ENCODE results near the gene CDK11B.
"Not testable (repeated sequence)": the region's sequence is repeated elsewhere in the genome, so short reads cannot be mapped to it uniquely, and the experiment has no call there.

The CDK11B gene

DNA sequence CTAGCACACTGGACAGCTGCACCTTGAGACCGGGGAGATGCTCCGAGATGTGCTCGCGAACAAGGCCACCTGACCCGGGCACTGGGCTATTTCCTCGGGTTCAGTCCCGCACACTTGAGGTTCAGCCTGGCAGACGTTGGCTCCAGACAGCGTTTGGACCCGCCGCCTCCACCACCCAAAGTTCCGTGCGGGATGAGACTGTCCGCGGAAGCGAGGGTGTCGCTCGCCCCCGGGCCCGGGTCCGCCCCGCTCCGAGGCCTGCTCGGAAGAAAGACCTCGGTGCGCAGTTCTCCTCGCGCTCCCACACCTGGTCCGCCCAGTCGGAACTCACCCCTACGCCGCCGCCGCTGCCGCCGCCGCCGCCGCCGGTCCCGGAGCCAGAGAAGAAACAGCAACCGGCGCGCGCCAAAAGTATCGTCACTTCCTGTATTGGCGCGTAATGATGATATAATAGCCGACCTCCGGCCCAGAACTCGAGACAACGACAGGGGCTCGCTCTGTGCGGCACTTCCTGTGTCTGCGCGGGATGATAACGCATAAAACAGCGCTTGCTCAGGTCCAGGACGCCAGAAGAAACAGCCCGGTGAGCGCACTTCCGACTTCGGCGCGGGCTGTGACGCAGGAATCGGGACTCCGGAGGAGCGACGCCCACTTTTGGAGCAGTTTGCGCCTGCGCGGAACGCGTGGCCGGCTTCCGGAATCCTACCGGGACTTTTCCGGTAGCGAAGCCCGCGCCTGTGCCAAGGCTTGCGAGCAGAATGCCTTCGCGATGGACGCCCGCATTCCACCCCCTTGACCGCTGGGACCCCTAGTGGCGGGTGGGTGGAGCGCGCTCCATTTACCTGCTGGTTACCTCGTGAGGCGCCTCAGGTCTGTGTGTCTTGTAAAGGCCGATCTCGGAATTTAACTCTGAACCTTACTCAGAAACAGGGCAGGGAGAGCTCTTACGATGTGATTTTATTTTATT, at the start of gene CDK11B:
Gene CDK11B, minus strand, starts transcription at position 422 of the 967 bp plus-strand sequence. CDS start 1,519 bp downstream, outside the sequence.
- peak; percentile 95 for DNase-seq

- DNase-seq, result not testable (repeated sequence)
Measured at GRCh38 chr1:1707897-1708296, 49.1 kb upstream of the CDK11B start.

GRCh38 chr1:1707241-1707640, 48.4 kb upstream of the CDK11B start:
- DNase-seq, result not testable (repeated sequence)

DNA sequence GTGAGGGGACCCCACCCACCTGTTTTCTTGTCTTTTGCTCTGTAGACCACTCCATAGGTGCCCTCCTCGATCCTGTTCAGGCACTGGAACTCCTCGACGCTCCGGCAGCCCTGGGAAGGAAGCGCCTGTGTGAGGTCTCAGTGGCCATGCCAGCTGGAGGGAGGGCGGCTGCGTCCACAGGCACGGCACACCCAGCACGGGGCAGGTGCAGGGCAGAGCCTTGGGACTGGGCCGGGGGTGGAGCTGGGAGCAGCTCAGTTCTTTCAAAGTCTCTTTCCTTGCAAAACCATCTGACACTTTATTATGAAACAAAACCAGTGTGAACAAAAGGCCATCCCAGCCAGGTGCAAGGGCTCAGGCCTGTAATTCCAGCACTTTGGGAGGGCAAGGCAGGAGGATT, 46.8 kb upstream of the CDK11B start:
- not testable (repeated sequence) for DNase-seq

GRCh38 chr1:1704284-1704957, 45.6 kb upstream of the CDK11B start:
- DNase-seq, result not testable (repeated sequence)

DNA sequence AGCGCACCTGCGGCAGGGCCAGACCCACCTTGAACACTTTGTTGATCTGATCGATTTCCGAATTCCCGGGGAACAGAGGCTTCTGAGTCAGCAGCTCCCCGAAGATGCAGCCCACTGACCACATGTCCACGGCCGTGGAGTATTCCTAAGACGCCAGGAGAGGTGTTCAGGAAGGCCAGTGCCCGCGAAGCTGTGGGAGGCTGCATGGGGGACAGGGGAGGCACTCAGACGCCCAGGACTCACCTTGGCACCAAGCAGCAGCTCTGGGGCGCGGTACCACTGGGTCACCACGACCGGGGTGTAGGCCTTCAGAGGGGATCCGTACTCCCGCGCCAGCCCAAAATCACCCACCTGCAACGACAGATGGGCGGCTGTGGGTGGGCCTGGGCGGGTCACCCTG, 45.0 kb upstream of the CDK11B start:
- DNase-seq, result no peak

- DNase-seq, result not testable (repeated sequence)
Measured at GRCh38 chr1:1702506-1702905, 43.7 kb upstream of the CDK11B start.

DNA sequence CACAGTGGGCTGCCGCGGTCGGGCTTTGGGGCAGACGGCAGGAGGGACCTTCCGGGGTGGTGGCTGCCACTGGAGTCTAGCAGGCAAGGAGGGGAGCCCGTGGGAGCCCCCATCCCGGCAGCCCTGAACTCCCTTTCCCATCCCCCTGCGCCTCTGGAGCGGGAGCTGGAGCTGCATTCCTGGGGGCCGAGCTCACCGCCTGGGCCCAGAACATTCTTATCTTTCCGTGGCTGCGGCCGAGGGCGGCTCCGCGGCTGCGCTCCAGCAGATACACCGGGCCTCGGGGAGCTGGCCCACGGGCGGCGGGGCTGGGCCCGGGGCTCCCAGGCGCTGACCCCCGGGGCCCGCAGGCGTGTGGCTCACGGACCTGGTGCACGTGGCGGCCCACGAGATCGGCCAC, 41.8 kb upstream of the CDK11B start:
- not testable (repeated sequence) for DNase-seq

DNA sequence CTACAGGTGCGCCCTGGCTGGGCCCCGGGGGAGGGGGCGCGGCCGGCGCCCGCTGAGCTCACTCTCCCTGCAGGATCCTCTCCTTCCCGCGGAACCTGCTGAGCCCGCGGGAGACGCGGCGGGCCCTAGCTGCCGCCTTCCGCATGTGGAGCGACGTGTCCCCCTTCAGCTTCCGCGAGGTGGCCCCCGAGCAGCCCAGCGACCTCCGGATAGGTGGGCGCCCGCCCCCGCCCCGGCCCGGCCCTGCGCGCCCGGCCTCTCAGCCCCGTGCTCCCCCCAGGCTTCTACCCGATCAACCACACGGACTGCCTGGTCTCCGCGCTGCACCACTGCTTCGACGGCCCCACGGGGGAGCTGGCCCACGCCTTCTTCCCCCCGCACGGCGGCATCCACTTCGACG, 41.3 kb upstream of the CDK11B start:
- not testable (repeated sequence) for DNase-seq

DNA sequence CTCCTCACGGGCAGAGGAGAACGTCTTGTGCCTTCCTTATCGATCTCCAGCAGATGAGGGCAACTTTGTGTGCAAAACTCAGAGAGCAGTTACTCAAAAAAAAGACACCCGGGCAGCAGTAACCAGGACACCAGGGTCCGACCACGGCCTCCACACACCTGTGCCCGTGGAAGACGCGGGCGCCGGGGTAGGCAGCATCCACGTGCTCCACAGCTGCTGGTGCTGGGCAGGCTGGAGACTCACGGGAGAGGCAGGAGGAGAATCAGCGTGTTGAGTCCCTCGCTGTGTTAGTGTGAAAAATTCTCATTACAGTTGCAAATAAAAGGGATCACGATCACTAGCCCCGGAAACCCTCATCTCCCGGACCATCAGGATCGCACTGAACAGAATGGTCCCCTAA, 40.3 kb upstream of the CDK11B start:
- not testable (repeated sequence) for DNase-seq

GRCh38 chr1:1697358-1698183, 38.8 kb upstream of the CDK11B start:
- not testable (repeated sequence) for DNase-seq

DNA sequence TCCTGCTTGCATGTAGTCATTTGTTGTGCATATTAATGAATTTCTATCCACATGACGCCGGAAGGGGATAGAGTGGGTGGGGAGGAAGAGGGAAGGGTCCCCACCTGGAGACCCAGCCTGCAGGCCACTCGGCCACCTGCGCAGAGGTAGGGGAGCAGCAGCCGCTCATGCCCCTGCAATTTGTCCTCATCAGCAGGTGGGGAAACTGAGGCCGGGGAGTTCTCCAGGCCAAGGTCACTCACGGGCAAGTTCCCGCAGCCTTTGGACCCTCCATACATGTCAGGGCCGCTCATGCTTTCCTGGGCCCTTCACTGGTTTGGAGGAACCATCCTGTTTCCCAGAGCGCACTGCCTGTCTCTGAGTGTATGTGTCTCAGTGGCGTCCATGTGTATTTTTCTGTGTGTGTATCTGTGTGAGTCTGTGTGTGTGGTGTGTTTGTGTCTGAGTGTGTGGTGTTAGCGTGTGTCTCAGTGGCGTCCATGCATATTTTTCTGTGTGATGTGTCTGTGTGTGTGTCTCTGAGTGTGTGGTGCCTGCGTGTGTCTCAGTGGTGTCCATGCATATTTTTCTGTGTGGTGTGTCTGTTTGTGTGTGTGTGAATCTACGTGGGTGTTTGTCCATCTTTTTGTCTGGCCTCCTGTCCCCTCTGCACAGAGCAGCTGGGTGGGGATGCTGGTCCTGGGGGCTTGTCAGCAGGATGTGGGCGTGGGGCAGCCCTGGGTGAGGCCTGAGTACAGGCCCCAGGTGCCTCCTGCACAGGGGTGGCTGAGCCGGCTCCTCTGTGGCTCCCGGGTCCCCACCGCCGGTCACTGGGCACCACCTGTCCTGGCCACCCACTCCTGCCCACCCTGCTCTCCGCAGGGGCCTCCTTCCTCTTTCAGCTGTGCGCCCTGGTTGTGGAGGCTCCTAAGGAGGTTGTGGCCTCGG, 37.9 kb upstream of the CDK11B start:
- not testable (repeated sequence) for DNase-seq

DNA sequence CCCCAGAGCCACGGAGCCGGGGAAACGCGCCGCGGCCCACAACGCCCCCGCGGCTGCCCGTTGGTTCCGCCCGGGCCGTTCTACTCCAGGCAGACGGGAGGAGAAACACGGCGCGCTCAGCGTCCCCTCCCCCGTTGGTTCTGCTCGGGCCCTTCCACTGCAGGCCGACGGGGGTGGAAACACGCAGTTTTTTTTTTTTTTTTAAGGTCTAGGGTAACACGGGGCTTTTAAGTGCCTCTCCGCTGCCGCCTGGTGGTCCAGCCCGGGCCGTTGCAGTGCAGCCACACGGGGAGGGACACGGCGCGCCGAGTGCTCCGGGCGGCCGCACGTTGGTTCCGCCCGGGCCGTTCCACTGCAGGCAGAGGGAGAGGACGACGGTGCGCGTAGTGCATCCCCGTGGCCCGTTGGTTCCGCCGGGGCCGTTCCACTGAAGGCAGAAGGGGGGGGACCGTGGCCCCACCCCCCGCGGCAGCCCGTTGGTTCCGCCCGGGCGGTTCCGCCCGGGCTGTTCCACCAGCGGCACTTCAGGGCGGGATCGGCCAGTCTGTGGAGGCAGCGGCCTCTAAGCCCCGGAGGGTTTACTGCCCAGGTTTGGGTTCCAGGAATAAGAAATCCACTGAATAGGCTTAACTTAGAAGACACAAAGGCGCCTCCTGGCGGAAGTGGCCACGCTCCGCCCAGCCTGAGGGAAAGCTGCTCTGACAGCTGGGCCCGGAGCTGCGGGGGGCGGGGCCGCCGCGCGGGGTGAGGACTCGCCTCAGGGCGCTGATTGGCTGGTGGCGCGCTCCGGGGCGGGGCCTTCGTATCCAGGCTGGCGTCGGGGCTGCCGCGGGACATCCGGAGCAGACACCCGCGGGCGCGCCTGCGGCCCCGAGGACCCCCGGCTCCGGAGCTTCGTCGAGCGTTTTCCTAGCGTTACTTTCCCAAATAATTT, 34.2 kb upstream of the CDK11B start, which contains the start of gene SLC35E2B:
Gene SLC35E2B, minus strand, starts transcription at position 82 of the 934 bp plus-strand sequence. CDS start 16,096 bp downstream, outside the sequence.
- peak; percentile 84 for DNase-seq

DNA sequence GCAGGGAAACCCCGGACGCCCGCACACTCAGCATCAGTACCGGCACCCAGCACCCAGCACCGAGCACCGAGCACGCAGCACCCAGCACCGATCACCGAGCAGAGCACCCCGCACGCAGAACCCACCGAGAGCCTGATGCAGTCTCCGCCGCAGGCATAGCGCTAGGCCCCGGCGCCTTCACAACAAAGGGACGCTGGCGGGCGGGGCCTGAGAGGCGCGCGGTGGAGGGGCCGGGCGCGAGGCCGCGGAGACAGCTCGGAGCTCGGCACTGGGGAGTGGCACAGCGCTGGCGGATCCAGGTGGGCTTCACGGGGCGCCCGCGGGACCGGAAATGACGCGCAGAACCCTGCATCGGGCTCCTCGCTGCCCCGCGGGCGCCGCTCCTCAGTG, 33.5 kb upstream of the CDK11B start:
- DNase-seq, result peak; percentile 78

- DNase-seq, result not testable (repeated sequence)
Measured at GRCh38 chr1:1691443-1691842, 32.6 kb upstream of the CDK11B start.

- not testable (repeated sequence) for DNase-seq
Measured at GRCh38 chr1:1689526-1689925, 30.7 kb upstream of the CDK11B start.

GRCh38 chr1:1687846-1688245, 29.0 kb upstream of the CDK11B start:
- DNase-seq, result no peak

DNA sequence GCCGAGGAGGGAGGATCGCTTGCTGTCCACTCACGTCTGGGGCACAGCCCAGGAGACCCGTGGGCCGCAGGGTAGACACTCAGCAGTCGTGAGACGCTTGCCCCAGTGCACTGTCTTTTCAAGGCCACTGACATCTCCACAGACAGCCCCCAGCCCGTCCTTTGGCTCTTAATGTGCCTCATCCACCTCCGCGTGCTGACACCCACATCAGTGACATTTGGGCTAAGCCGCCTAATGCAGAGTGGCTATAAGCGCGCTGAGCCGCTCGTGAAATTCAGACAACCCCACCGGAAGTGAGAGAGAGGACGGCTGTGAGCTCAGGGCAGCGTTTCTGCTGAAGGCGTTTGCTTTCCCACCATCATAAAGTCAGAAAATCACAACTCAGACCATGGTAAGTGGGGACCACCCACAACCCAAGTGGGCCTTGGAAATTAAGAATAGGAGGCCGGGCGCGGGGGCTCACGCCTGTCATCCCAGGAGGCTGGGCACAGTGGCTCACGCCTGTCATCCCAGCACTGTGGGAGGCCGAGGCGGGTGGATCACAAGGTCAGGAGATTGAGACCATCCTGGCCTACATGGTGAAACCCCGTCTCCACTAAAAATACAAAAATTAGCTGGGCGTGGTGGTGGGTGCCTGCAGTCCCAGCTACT, 25.4 kb upstream of the CDK11B start:
- DNase-seq, result no peak

DNA sequence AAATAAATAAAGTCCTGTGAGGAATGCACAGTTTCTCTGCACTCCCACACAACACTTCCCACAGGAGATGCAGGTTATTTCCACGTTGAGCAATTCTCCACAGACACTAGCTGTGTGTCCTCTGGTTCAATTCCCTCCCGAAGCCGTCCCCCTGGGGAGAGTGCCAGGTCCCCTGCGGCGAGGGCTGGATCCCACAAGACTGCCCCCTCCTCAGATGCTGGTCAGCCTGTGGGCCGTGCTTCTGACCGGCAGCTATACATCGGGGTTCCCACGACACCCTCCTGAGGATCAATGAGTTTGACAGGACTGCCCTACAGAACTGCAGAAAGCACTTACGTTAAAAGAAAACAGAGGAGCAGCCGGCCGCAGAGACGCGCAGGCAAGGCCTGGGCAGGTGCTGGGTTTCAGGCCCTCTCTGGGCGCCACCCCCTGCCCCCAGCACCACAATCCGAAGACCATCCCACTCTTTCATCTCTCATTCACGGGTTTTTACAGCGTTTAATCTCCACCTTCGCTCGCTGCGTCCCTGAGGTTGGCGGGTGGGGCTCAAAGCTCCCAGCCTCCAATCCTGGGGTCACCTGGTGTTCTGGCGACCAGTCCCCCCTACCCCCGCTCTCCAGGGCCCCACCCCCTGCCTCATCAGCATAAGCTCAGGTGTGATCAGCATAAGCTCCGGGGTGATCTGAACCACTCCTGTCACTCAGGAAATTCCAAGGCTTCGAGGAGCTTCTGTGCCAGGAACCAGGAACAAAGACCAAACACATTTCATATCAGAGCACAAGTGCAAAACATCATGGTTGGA, 24.5 kb upstream of the CDK11B start:
- DNase-seq, result no peak

All from GDM1 (cell line).